Fibroblast of the aortic adventitia (primary cell): Measurements from ENCODE around the gene SMCR8. TPM values are rescaled to one million over a fixed set of nuclear protein-coding genes. Genes with fewer than 3 reads are reported as not detected.

Experiments used
- DNase-seq: peaks from one replicate; pipeline ENCODE4 v3.0.0-alpha.2; 2010; ENCODE audit warnings: low read depth
- H3K4me3 ChIP-seq: 2 replicates; pipeline ENCODE4 v1.5.1; 2011; ENCODE audit warnings: low read depth, mild to moderate bottlenecking, control low read depth, low read length, moderate library complexity
- total RNA-seq: library from RNA; depleted of rRNA; stranded (reverse); fragments of >200 nt; gene quantifications from 2 replicates; pipeline ENCODE4 v1.2.3, GENCODE V29; 2012; ENCODE audit warnings: low replicate concordance
- TF ChIP-seq, protein P1 (sequence below): IDR thresholded peaks from 2 replicates; pipeline ENCODE4 v1.5.1; 2011; ENCODE audit warnings: mild to moderate bottlenecking, low read length, control low read depth, inconsistent platforms; ENCODE audit not compliant: insufficient read depth

Gene SMCR8
- total RNA-seq, 1 donor, result 17.3 TPM

DNA sequence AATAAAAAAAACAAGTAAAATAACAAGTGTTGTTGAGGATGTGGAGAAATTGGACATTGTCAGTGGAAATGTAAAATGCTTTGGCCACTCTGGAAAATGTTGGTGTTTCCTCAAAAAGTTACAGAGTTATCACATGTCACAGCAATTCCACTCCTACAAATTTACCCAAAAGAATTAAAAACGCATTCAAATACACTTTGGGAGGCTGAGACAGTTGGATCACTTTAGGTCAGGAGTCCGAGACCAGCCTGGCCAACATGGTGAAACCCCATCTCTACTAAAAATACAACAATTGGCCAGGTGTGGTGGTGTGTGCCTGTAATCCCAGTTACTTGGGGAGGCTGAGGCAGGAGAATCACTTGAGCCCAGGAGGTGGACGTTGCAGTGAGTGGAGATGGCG, 5.9 kb upstream of the SMCR8 start:
- DNase-seq, result no peak
- no peak overlapping the region for H3K4me3 ChIP-seq
- TF ChIP-seq, protein P1, sequence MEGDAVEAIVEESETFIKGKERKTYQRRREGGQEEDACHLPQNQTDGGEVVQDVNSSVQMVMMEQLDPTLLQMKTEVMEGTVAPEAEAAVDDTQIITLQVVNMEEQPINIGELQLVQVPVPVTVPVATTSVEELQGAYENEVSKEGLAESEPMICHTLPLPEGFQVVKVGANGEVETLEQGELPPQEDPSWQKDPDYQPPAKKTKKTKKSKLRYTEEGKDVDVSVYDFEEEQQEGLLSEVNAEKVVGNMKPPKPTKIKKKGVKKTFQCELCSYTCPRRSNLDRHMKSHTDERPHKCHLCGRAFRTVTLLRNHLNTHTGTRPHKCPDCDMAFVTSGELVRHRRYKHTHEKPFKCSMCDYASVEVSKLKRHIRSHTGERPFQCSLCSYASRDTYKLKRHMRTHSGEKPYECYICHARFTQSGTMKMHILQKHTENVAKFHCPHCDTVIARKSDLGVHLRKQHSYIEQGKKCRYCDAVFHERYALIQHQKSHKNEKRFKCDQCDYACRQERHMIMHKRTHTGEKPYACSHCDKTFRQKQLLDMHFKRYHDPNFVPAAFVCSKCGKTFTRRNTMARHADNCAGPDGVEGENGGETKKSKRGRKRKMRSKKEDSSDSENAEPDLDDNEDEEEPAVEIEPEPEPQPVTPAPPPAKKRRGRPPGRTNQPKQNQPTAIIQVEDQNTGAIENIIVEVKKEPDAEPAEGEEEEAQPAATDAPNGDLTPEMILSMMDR, result no peak

DNA sequence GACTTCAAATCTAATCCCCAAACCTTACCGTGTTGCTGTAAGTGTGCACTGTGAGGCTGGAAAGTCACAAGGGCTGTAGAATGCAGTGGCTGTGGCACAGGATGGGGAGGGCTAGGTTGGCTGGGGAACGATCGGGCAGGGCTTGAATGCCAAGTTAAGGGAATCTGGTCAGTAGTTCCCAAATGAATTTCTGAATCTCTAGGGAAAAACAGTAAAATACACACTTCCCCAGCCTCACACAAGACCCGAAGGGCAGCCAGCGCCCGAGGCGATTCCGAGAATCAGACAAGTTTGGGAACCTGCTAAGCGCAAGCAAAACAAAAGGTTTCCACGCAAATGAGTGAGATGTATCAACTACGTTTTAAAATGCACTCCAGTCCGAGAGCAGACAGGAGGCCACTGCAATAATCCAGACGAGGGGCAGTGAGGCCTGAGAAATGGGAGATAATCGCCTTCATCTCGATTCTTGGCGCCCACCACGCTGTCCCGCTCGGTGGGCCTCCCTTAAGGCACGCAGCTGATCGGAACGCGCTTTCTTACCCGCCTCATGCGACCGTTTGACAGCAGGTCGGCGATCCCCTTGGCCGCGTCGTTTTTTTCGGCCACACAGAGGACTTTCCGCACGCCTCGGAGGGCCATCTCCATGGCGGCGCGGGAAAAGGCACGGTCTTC, 898 bp upstream of the SMCR8 start:
- DNase-seq, result peak; percentile 27
- TF ChIP-seq, protein P1, result no peak
- peak overlapping the region; percentile 71 for H3K4me3 ChIP-seq

DNA sequence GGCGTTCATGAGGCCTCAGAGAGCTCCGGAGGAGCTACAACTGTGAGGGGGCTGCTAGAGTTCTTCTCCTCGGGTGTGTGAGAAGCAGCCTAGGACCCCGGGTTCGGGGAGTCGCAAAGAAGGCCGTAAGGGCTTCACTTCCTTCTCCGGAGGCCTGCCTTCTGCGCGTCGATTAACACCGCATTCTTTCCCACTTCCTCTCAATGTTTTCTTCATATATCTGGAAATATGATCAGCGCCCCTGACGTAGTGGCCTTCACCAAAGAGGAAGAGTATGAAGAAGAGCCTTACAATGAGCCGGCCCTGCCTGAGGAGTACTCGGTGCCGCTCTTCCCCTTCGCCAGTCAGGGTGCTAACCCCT, 449 bp downstream of the SMCR8 start:
- no peak for DNase-seq
- TF ChIP-seq, protein P1, result no peak
- H3K4me3 ChIP-seq, result peak overlapping the region; percentile 71

DNA sequence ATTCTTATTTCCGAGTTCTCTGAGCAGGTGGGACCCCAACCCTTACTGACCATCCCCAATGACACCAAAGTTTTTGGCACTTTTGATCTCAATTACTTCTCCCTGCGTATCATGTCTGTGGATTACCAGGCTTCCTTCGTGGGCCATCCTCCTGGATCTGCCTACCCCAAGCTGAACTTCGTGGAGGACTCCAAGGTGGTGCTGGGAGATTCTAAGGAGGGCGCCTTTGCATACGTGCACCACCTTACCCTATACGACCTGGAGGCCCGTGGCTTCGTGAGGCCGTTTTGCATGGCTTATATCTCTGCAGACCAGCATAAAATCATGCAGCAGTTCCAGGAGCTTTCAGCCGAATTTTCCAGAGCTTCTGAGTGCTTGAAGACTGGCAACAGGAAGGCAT, 868 bp downstream of the SMCR8 start:
- peak overlapping the region; percentile 71 for H3K4me3 ChIP-seq
- TF ChIP-seq, protein P1, result no peak

DNA sequence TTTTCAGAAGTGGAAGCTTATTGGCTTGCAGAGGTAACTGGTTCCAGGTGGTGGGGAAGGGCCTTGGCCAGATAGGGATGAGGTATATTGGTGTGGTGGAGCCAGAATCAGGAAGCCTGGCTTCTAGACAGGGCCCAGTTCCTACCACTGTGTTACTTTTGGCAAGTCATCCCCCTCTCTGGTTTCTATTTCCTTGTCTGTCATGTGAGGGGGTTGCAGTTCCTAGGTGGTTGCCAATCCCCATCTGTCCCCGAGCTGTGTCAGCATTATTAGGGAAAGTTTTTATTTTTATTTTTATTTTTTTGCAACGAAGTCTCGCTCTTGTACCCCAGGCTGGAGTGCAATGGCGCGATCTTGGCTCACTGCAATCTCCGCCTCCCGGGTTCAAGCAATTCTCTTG, 3.0 kb downstream of the SMCR8 start:
- peak overlapping the region; percentile 50 for H3K4me3 ChIP-seq
- TF ChIP-seq, protein P1, result no peak
- no peak for DNase-seq

More for the DNA sequence above, 868 bp downstream of the SMCR8 start:
- no peak for DNase-seq

DNA sequence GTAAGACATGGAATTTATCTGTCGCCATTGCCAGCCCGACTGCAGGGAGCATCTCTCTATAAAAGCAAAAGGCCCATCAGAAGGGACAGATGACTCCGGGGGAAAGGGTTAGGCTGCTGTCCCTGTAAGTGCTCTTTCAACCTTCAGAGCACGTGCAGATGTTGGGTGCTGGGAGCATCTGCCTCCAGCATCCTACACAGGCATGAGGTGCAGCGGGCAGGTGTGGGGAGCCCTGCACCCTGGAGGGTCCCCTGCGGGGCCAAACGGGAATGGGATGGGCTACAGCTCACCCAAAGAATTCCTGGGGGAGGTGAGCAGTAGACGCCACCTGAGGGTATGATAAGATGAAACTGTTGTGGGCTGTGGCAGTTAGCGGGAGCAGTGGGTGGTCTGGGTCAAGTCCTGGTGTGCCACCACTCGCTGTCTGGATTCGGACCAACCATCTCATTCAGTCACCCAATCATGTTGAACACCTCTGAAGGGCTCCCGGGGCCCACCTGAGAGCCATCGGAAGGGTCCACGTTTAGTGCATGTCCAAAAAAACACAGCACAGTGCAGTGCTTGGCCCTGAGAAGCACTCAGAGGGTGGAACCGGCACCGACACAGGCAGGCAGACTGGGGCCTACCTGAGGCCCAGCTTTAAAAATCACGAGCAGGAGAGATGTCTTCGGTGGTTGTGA, 3.8 kb downstream of the SMCR8 start:
- TF ChIP-seq, protein P1, result no peak
- peak overlapping the region; percentile 40 for H3K4me3 ChIP-seq
- no peak for DNase-seq
